Hepatic stellate cell (primary cell): ENCODE data around the gene PHACTR1.
"Not testable (repeated sequence)": the region's sequence is repeated elsewhere in the genome, so short reads cannot be mapped to it uniquely, and the experiment has no call there.

Source experiments
- DNase-seq: peaks from one replicate; pipeline ENCODE4 v3.0.0; 2011; ENCODE audit warnings: low spot score

PHACTR1 gene

GRCh38 chr6:12749531-12750379 lies 33.2 kb downstream of the PHACTR1 start:
- no peak for DNase-seq

- DNase-seq, result no peak
Observed at GRCh38 chr6:12750416-12750815, 33.8 kb downstream of the PHACTR1 start.

- DNase-seq, result peak; percentile 32
Observed at GRCh38 chr6:12751694-12752325, 35.2 kb downstream of the PHACTR1 start.

- no peak for DNase-seq
Observed at GRCh38 chr6:12753036-12753435, 36.5 kb downstream of the PHACTR1 start.

GRCh38 chr6:12760226-12760625 lies 43.7 kb downstream of the PHACTR1 start:
- no peak for DNase-seq

- no peak for DNase-seq
Observed at GRCh38 chr6:12760911-12761310, 44.3 kb downstream of the PHACTR1 start.

GRCh38 chr6:12761376-12762115 lies 45.0 kb downstream of the PHACTR1 start:
- DNase-seq, result no peak

GRCh38 chr6:12762731-12763434 lies 46.3 kb downstream of the PHACTR1 start:
- not testable (repeated sequence) for DNase-seq

- no peak for DNase-seq
Observed at GRCh38 chr6:12766365-12766764, 49.8 kb downstream of the PHACTR1 start.

- DNase-seq, result no peak
Observed at GRCh38 chr6:12767016-12767415, 50.4 kb downstream of the PHACTR1 start.

- no peak for DNase-seq
Observed at GRCh38 chr6:12769556-12770256, 53.1 kb downstream of the PHACTR1 start.

- no peak for DNase-seq
Observed at GRCh38 chr6:12772416-12772815, 55.8 kb downstream of the PHACTR1 start.

GRCh38 chr6:12776291-12776690 lies 59.7 kb downstream of the PHACTR1 start:
- DNase-seq, result no peak

- no peak for DNase-seq
Observed at GRCh38 chr6:12779772-12780171, 63.2 kb downstream of the PHACTR1 start.

GRCh38 chr6:12782136-12782535 lies 65.6 kb downstream of the PHACTR1 start:
- DNase-seq, result no peak

GRCh38 chr6:12785301-12785700 lies 68.7 kb downstream of the PHACTR1 start:
- DNase-seq, result no peak

GRCh38 chr6:12785921-12786320 lies 69.4 kb downstream of the PHACTR1 start:
- DNase-seq, result no peak

GRCh38 chr6:12791371-12791770 lies 74.8 kb downstream of the PHACTR1 start:
- no peak for DNase-seq

GRCh38 chr6:12798326-12798725 lies 81.8 kb downstream of the PHACTR1 start:
- DNase-seq, result no peak

- DNase-seq, result no peak
Observed at GRCh38 chr6:12800120-12800519, 83.6 kb downstream of the PHACTR1 start.

- DNase-seq, result no peak
Observed at GRCh38 chr6:12801141-12801540, 84.6 kb downstream of the PHACTR1 start.

GRCh38 chr6:12802440-12802839 lies 85.9 kb downstream of the PHACTR1 start:
- no peak for DNase-seq
